HG03565 (cell line): Measurements from ENCODE around the gene MS4A6A.
"Not testable (repeated sequence)": the region's sequence is repeated elsewhere in the genome, so short reads cannot be mapped to it uniquely, and the experiment has no call there.

Experiments used
- ATAC-seq: cut with Tn5 transposase; IDR thresholded peaks from one replicate; pipeline ENCODE4 v1.9.1; 2021; ENCODE audit warnings: mild to moderate bottlenecking, moderate library complexity; ENCODE audit not compliant: unreplicated experiment

MS4A6A gene

GRCh38 chr11:60184824-60185511 is 2.1 kb upstream of the MS4A6A start:
- ATAC-seq = peak; percentile 45

GRCh38 chr11:60183591-60184205 is 815 bp upstream of the MS4A6A start:
- ATAC-seq = no peak

GRCh38 chr11:60175860-60176275 is 7.0 kb downstream of the MS4A6A start:
- ATAC-seq = peak; percentile 62

- ATAC-seq = no peak
Measured at GRCh38 chr11:60172011-60172410, 10.9 kb downstream of the MS4A6A start.

- ATAC-seq = no peak
Measured at GRCh38 chr11:60170566-60170965, 12.3 kb downstream of the MS4A6A start.

GRCh38 chr11:60169264-60169915 is 13.5 kb downstream of the MS4A6A start:
- ATAC-seq = no peak

GRCh38 chr11:60168306-60168705 is 14.6 kb downstream of the MS4A6A start:
- ATAC-seq = no peak

GRCh38 chr11:60165951-60166350 is 16.9 kb downstream of the MS4A6A start:
- no peak for ATAC-seq

- ATAC-seq = no peak
Measured at GRCh38 chr11:60165538-60165937, 17.3 kb downstream of the MS4A6A start.

GRCh38 chr11:60164550-60165075 is 18.3 kb downstream of the MS4A6A start:
- ATAC-seq = no peak

GRCh38 chr11:60161766-60162165 is 21.1 kb downstream of the MS4A6A start:
- no peak for ATAC-seq

- ATAC-seq = no peak
Measured at GRCh38 chr11:60161107-60161506, 21.8 kb downstream of the MS4A6A start.

- ATAC-seq = no peak
Measured at GRCh38 chr11:60159868-60160267, 23.0 kb downstream of the MS4A6A start.

- ATAC-seq = no peak
Measured at GRCh38 chr11:60159284-60159683, 23.6 kb downstream of the MS4A6A start.

- no peak for ATAC-seq
Measured at GRCh38 chr11:60158636-60159035, 24.2 kb downstream of the MS4A6A start.

GRCh38 chr11:60155931-60156330 is 27.0 kb downstream of the MS4A6A start:
- ATAC-seq = no peak

GRCh38 chr11:60152727-60153126 is 30.2 kb downstream of the MS4A6A start:
- not testable (repeated sequence) for ATAC-seq

GRCh38 chr11:60150279-60150678 is 32.6 kb downstream of the MS4A6A start:
- no peak for ATAC-seq

- no peak for ATAC-seq
Measured at GRCh38 chr11:60145677-60146076, 37.2 kb downstream of the MS4A6A start.

- no peak for ATAC-seq
Measured at GRCh38 chr11:60143768-60144167, 39.1 kb downstream of the MS4A6A start.

GRCh38 chr11:60133917-60134316 is 49.0 kb downstream of the MS4A6A start:
- no peak for ATAC-seq

- no peak for ATAC-seq
Measured at GRCh38 chr11:60131912-60132311, 51.0 kb downstream of the MS4A6A start.
